RWPE2 (cell line): ENCODE data around the gene MAP2K5.

Experiments used
- ATAC-seq: fragments of 200-7000 bp; cut with Tn5 transposase; 3 replicates; pipeline ENCODE4 v1.9.1; 2021; ENCODE audit warnings: low read depth
- DNase-seq: peaks from one replicate; pipeline ENCODE4 v3.0.0-alpha.2; 2020; ENCODE audit warnings: low spot score
- H3K27ac ChIP-seq: fragments of 450-650 bp; 2 replicates; pipeline ENCODE4 v1.5.1; 2017; ENCODE audit warnings: mild to moderate bottlenecking; ENCODE audit not compliant: poor library complexity, severe bottlenecking
- H3K27me3 ChIP-seq: fragments of 250-450 bp; sonication (Bioruptor Pico); 2 replicates; pipeline ENCODE4 v1.5.1; 2021; ENCODE audit warnings: mild to moderate bottlenecking, moderate library complexity; ENCODE audit not compliant: insufficient read depth, poor library complexity, severe bottlenecking
- H3K36me3 ChIP-seq: fragments of 250-450 bp; sonication (Bioruptor Pico); 2 replicates; pipeline ENCODE4 v1.5.1; 2020; ENCODE audit warnings: low read depth, mild to moderate bottlenecking, moderate library complexity
- H3K4me1 ChIP-seq: fragments of 250-450 bp; sonication (Bioruptor Pico); 2 replicates; pipeline ENCODE4 v1.5.1; 2021; ENCODE audit warnings: mild to moderate bottlenecking, moderate library complexity; ENCODE audit not compliant: insufficient read depth, poor library complexity, severe bottlenecking
- H3K4me3 ChIP-seq: fragments of 250-450 bp; sonication (Bioruptor Pico); 2 replicates; pipeline ENCODE4 v1.5.1; 2021; ENCODE audit warnings: mild to moderate bottlenecking, moderate library complexity; ENCODE audit not compliant: severe bottlenecking
- H3K9me3 ChIP-seq: fragments of 250-450 bp; sonication (Bioruptor Pico); 2 replicates; pipeline ENCODE4 v1.5.1; 2021; ENCODE audit warnings: mild to moderate bottlenecking, moderate library complexity; ENCODE audit not compliant: severe bottlenecking
- CTCF ChIP-seq: fragments of 450-650 bp; IDR thresholded peaks from one replicate; pipeline ENCODE4 v1.5.1; 2017; ENCODE audit warnings: mild to moderate bottlenecking, moderate library complexity; ENCODE audit not compliant: poor library complexity, severe bottlenecking

The MAP2K5 gene

DNA sequence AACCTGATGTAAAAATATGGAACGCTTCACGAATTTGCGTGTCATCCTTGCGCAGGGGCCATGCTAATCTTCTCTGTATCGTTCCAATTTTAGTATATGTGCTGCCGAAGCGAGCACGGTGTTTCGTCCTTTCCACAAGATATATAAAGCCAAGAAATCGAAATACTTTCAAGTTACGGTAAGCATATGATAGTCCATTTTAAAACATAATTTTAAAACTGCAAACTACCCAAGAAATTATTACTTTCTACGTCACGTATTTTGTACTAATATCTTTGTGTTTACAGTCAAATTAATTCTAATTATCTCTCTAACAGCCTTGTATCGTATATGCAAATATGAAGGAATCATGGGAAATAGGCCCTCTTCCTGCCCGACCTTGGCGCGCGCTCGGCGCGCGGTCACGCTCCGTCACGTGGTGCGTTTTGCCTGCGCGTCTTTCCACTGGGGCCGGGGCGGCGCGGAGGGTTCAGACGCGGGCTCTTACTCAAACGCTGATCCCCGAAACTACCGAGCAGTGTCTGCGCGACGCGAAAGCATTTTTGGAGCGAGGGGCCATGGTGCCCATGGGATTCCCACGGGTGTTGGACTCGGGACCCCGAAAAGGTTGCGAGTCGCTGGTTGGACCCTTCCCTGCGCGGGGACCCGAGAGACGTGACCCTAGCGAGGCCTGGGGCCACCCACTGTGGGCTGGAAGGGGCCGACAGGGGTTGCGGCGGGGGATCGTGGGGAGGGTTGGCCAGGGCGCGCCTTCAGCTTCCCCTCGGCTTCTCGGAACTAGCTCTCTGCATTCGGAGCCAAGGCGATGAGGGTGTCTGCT is 297.6 kb downstream of the MAP2K5 start, which contains the start of gene RNU6-1:
Gene RNU6-1 (minus strand): TSS at position 117 of the 820 bp plus-strand sequence.
- Histone ChIP-seq H3K4me3 (peak within 1 kb of the TSS; percentile 93), H3K4me1 (peaks cover 4% of the 10 kb centered on the region), H3K27me3 (peaks cover 12% of the 10 kb centered on the region), H3K36me3 (no peaks in the 10 kb centered on the region), H3K9me3 (no peaks in the 10 kb centered on the region), H3K27ac (peak within 1 kb of the TSS; percentile 32)
- ATAC-seq = peak; percentile 65
- no peak for TF ChIP-seq CTCF
- DNase-seq = peak; percentile 92

DNA sequence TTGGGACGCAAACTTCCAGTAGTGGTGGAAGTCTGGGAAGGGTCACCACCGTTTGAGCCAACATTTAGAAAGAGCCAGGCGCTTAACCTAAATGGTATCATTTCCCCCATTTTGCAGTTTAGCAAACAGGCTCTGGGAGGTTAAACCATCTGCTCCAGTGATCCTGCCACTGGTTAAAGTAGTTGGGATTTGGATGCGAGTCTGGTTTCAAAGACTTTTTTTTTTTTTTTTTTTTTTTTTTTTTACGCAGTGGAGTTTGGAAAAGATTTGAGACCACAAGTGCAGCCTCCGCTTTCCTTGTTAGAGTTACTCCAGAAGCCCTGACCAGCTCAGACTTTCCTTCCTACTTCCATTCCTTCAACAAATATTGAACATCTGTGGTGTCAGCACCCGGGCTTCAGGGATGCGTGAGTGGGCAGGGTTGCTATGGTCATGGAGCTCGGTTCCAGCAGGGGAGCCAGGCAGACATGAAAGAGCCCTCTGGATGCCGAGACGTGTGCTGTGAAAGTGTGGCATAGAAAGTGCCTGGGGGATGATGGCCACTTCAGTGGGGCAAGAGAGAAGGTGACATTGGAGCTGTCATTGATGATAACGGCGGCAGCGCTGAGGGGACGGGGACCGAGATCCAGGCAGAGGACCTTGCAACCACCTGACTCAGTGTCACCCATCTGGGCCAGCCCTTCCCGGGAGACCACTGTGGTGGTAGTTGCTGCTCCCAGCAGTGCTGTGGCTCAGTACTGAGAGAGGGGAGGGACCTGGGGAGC is 298.4 kb downstream of the MAP2K5 start:
- Histone ChIP-seq H3K36me3 (no peaks in the 10 kb centered on the region), H3K9me3 (no peaks in the 10 kb centered on the region), H3K4me3 (peak overlapping the region; percentile 93), H3K4me1 (peaks cover 4% of the 10 kb centered on the region), H3K27me3 (peaks cover 4% of the 10 kb centered on the region), H3K27ac (peak overlapping the region; percentile 32)
- TF ChIP-seq CTCF = peak; percentile 4
- 0 out of 3 replicates have a peak, but pooled peaks have one; percentile 11 for ATAC-seq
- DNase-seq = peak; percentile 68

DNA sequence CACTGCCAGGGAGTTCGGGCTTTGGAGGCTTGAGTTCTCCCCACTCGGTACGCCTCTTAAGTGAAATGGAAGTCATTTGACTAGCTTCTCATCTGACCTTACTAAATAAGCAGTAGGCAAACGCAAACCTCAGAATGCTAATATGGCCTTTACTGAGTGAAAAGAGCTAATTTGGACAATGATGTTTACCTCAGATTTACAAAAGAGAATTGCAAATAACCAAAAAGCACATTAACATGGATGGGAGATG is 298.9 kb downstream of the MAP2K5 start:
- no peaks in the 10 kb centered on the region for H3K27me3 ChIP-seq
- H3K36me3 ChIP-seq = no peaks in the 10 kb centered on the region
- no peaks in the 10 kb centered on the region for H3K9me3 ChIP-seq
- no peak overlapping the region for H3K27ac ChIP-seq
- H3K4me3 ChIP-seq = no peak overlapping the region
- no peak for DNase-seq
- no peak for ATAC-seq
- TF ChIP-seq CTCF = no peak
- H3K4me1 ChIP-seq = peaks cover 4% of the 10 kb centered on the region

DNA sequence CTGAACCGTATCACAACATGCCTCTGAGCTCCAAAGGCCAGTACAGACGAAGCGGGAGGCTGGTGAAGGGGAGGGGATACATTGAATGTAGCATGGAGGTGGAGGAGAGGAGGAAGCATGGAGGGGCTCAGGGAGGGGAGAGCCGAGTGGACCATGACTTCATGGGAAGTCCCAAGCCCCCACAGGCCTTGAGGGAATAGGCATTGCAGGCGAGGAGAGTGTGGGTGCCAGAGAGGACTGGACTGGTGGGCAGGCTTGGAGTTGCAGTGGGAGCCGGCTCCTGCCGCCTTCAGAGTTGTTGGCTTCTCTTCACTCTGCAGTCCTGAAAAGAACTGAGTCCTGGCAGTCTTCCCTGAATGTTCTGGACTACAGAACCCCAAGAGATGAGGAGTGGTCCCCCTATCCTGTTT is 300.6 kb downstream of the MAP2K5 start:
- ATAC-seq = no peak
- no peak for TF ChIP-seq CTCF
- H3K9me3 ChIP-seq = no peaks in the 10 kb centered on the region
- H3K27ac ChIP-seq = no peak overlapping the region
- peaks cover 4% of the 10 kb centered on the region for H3K4me1 ChIP-seq
- DNase-seq = no peak
- no peaks in the 10 kb centered on the region for H3K36me3 ChIP-seq
- H3K4me3 ChIP-seq = no peak overlapping the region
- no peaks in the 10 kb centered on the region for H3K27me3 ChIP-seq
